Measurements from ENCODE around the gene ITGA1. TPM values are rescaled to one million over a fixed set of nuclear protein-coding genes. Genes with fewer than 3 reads are reported as not detected.
"Not testable (repeated sequence)": the region's sequence is repeated elsewhere in the genome, so short reads cannot be mapped to it uniquely, and the experiment has no call there.

ITGA1 gene
- total RNA-seq, 4 donors from 2014 or later = 219 to 326 (median 240) TPM

GRCh38 chr5:52743529-52743928 is 44.2 kb upstream of the ITGA1 start:
- H3K27ac ChIP-seq = no peak overlapping the region
- no peaks in the 10 kb centered on the region for H3K36me3 ChIP-seq
- H3K9me3 ChIP-seq = no peaks in the 10 kb centered on the region
- no peak for TF ChIP-seq CTCF (IDR thresholded peaks at IDR 0.05)
- TF ChIP-seq EP300 (IDR thresholded peaks at IDR 0.05) = no peak
- no peak for TF ChIP-seq POLR2AphosphoS5 (IDR thresholded peaks at IDR 0.05)
- no peak for TF ChIP-seq POLR2A (IDR thresholded peaks at IDR 0.05)
- no peaks in the 10 kb centered on the region for H3K27me3 ChIP-seq
- WGBS, 2 donors (ENCODE audit: low coverage in 1 of 2) = 54 to 66% methylated on average over 3 of the region's 3 CpGs
- H3K4me3 ChIP-seq = no peak overlapping the region
- no peak for ATAC-seq
- peaks cover 8 to 14% (median 14%) of the 10 kb centered on the region in 3 donors for H3K4me1 ChIP-seq

DNA sequence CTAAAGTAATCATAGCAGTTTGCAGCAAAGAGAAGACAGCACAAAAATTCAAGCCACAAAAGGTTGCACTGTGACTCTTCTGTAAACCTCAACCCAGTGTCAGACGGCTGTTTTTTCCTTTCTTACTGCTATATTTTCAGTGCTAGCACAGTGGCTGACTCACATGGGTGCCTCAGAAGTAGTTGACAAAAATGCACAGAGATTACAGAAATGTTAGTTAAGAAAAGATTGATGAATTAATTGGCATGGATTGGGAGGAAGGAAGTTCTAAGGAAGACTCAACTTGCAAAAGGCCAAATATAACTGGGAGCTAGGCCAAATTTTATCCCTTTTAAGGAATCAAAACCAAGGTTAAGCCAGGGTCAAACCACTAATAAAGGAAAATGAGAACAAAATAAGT is 43.7 kb upstream of the ITGA1 start:
- Histone ChIP-seq H3K36me3 (no peaks in the 10 kb centered on the region), H3K4me3 (no peak overlapping the region), H3K9me3 (no peaks in the 10 kb centered on the region), H3K27me3 (no peaks in the 10 kb centered on the region), H3K4me1 (peaks cover 8 to 14% (median 14%) of the 10 kb centered on the region in 3 donors), H3K27ac (no peak overlapping the region)
- TF ChIP-seq POLR2A (IDR thresholded peaks at IDR 0.05) (no peak), EP300 (IDR thresholded peaks at IDR 0.05) (no peak), POLR2AphosphoS5 (IDR thresholded peaks at IDR 0.05) (no peak), CTCF (IDR thresholded peaks at IDR 0.05) (no peak)
- WGBS, 2 donors (ENCODE audit: low coverage in 1 of 2) = 0 to 17% methylated on average over 1 of the region's 1 CpG
- no peak for ATAC-seq

- WGBS, 2 donors (ENCODE audit: low coverage in 1 of 2) = 86 to 90% methylated on average over 2 of the region's 2 CpGs
- H3K4me1 ChIP-seq = peaks cover 8 to 14% (median 14%) of the 10 kb centered on the region in 3 donors
- ATAC-seq = not testable (repeated sequence)
Observed at GRCh38 chr5:52744867-52745458, 42.8 kb upstream of the ITGA1 start.

GRCh38 chr5:52746539-52746938 is 41.2 kb upstream of the ITGA1 start:
- ATAC-seq = no peak
- TF ChIP-seq POLR2A (IDR thresholded peaks at IDR 0.05) (no peak), EP300 (IDR thresholded peaks at IDR 0.05) (no peak), POLR2AphosphoS5 (IDR thresholded peaks at IDR 0.05) (no peak)
- WGBS, 2 donors (ENCODE audit: low coverage in 1 of 2) = 69 to 79% methylated on average over 2 of the region's 2 CpGs
- peaks cover 8 to 21% (median 18%) of the 10 kb centered on the region in 3 donors for H3K4me1 ChIP-seq
- no peak overlapping the region for H3K4me3 ChIP-seq
- H3K36me3 ChIP-seq = no peaks in the 10 kb centered on the region
- no peak overlapping the region for H3K27ac ChIP-seq
- no peaks in the 10 kb centered on the region for H3K27me3 ChIP-seq
- H3K9me3 ChIP-seq = no peaks in the 10 kb centered on the region

More at GRCh38 chr5:52744867-52745458, 42.8 kb upstream of the ITGA1 start:
- H3K36me3 ChIP-seq, H3K4me3 ChIP-seq, H3K27me3 ChIP-seq, H3K27ac ChIP-seq, H3K9me3 ChIP-seq: not testable (repeated sequence)

GRCh38 chr5:52748590-52748989 is 39.1 kb upstream of the ITGA1 start:
- 31 to 38% methylated on average over 1 of the region's 1 CpG for WGBS, 2 donors (ENCODE audit: low coverage in 1 of 2)
- Histone ChIP-seq H3K27me3 (no peaks in the 10 kb centered on the region), H3K27ac (no peak overlapping the region), H3K4me3 (no peak overlapping the region), H3K36me3 (no peaks in the 10 kb centered on the region), H3K9me3 (no peaks in the 10 kb centered on the region), H3K4me1 (peaks cover 8 to 19% (median 12%) of the 10 kb centered on the region in 3 donors)
- no peak for ATAC-seq
- no peak for TF ChIP-seq EP300 (IDR thresholded peaks at IDR 0.05)
- TF ChIP-seq CTCF (IDR thresholded peaks at IDR 0.05) = no peak
- no peak for TF ChIP-seq POLR2A (IDR thresholded peaks at IDR 0.05)
- TF ChIP-seq POLR2AphosphoS5 (IDR thresholded peaks at IDR 0.05) = no peak

GRCh38 chr5:52749666-52750065 is 38.0 kb upstream of the ITGA1 start:
- no peak for TF ChIP-seq POLR2A (IDR thresholded peaks at IDR 0.05)
- no peak for TF ChIP-seq CTCF (IDR thresholded peaks at IDR 0.05)
- TF ChIP-seq POLR2AphosphoS5 (IDR thresholded peaks at IDR 0.05) = no peak
- TF ChIP-seq EP300 (IDR thresholded peaks at IDR 0.05) = no peak
- H3K27me3 ChIP-seq = no peaks in the 10 kb centered on the region
- no peak for ATAC-seq
- H3K27ac ChIP-seq = no peak overlapping the region
- no peaks in the 10 kb centered on the region for H3K9me3 ChIP-seq
- no peaks in the 10 kb centered on the region for H3K36me3 ChIP-seq
- no peak overlapping the region for H3K4me3 ChIP-seq
- H3K4me1 ChIP-seq = peaks cover 0 to 13% (median 6%) of the 10 kb centered on the region in 3 donors
